Measurements from ENCODE around the gene TGM2.

DNA sequence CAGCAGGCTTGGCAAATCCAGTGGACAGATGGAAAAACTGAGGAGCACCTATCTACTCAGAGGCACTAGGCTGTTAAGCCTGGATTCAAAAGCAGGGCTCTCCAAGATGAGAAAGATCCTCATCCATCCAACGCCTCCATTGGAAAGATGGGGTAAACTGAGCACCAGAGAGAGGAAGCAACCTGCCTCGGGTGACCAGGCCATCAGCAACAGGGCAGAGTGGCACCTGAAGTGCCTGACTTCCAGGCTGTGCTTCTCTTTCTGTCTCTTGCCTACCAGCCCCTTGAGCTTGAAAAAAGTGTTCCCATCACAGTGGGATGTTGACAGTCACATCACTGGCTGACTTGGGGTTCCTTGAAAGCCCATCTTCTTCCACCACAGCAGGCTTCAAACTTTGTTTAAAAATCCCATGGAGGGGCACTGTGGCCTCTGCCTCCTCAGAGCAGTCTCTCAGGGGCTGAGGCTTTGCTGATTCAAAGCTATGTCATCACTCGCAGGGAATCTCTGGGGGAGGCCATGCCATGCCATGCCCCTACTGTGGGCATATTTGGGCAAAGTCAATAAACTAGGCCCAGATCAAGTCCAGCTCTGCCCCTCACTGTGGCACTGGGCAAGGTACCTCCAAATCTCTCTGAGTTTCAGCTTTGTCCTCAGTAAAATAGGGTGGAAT, 44.8 kb upstream of the TGM2 start:
- no peak for TF ChIP-seq BHLHE40 (IDR thresholded peaks at IDR 0.05; ENCODE audit: low read depth, low read length)
- TF ChIP-seq SMC3 (IDR thresholded peaks at IDR 0.05), result no peak
- TF ChIP-seq, protein P1, sequence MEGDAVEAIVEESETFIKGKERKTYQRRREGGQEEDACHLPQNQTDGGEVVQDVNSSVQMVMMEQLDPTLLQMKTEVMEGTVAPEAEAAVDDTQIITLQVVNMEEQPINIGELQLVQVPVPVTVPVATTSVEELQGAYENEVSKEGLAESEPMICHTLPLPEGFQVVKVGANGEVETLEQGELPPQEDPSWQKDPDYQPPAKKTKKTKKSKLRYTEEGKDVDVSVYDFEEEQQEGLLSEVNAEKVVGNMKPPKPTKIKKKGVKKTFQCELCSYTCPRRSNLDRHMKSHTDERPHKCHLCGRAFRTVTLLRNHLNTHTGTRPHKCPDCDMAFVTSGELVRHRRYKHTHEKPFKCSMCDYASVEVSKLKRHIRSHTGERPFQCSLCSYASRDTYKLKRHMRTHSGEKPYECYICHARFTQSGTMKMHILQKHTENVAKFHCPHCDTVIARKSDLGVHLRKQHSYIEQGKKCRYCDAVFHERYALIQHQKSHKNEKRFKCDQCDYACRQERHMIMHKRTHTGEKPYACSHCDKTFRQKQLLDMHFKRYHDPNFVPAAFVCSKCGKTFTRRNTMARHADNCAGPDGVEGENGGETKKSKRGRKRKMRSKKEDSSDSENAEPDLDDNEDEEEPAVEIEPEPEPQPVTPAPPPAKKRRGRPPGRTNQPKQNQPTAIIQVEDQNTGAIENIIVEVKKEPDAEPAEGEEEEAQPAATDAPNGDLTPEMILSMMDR (IDR thresholded peaks at IDR 0.05), result no peak
- TF ChIP-seq, protein P2, sequence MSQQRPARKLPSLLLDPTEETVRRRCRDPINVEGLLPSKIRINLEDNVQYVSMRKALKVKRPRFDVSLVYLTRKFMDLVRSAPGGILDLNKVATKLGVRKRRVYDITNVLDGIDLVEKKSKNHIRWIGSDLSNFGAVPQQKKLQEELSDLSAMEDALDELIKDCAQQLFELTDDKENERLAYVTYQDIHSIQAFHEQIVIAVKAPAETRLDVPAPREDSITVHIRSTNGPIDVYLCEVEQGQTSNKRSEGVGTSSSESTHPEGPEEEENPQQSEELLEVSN (IDR thresholded peaks at IDR 0.05; ENCODE audit: borderline replicate concordance, low read depth), result no peak
- no peak for TF ChIP-seq FOSB (CRISPR knock-in tag; IDR thresholded peaks at IDR 0.05)
- no peak for TF ChIP-seq NR3C1 (IDR thresholded peaks at IDR 0.05)
- no peak for TF ChIP-seq MAFK (IDR thresholded peaks at IDR 0.05; ENCODE audit: partially characterized antibody)
- TF ChIP-seq POLR2A (IDR thresholded peaks at IDR 0.05; ENCODE audit: low read length), result no peak
- TF ChIP-seq, protein P3, sequence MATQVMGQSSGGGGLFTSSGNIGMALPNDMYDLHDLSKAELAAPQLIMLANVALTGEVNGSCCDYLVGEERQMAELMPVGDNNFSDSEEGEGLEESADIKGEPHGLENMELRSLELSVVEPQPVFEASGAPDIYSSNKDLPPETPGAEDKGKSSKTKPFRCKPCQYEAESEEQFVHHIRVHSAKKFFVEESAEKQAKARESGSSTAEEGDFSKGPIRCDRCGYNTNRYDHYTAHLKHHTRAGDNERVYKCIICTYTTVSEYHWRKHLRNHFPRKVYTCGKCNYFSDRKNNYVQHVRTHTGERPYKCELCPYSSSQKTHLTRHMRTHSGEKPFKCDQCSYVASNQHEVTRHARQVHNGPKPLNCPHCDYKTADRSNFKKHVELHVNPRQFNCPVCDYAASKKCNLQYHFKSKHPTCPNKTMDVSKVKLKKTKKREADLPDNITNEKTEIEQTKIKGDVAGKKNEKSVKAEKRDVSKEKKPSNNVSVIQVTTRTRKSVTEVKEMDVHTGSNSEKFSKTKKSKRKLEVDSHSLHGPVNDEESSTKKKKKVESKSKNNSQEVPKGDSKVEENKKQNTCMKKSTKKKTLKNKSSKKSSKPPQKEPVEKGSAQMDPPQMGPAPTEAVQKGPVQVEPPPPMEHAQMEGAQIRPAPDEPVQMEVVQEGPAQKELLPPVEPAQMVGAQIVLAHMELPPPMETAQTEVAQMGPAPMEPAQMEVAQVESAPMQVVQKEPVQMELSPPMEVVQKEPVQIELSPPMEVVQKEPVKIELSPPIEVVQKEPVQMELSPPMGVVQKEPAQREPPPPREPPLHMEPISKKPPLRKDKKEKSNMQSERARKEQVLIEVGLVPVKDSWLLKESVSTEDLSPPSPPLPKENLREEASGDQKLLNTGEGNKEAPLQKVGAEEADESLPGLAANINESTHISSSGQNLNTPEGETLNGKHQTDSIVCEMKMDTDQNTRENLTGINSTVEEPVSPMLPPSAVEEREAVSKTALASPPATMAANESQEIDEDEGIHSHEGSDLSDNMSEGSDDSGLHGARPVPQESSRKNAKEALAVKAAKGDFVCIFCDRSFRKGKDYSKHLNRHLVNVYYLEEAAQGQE (IDR thresholded peaks at IDR 0.05), result no peak
- TF ChIP-seq PHF8 (IDR thresholded peaks at IDR 0.05; ENCODE audit: borderline replicate concordance, low read depth), result no peak
- TF ChIP-seq RAD21 (conservative IDR thresholded peaks at IDR 0.05 in 1 of 2, IDR thresholded peaks at IDR 0.05 in 1 of 2), result no peak
- TF ChIP-seq, protein P4, sequence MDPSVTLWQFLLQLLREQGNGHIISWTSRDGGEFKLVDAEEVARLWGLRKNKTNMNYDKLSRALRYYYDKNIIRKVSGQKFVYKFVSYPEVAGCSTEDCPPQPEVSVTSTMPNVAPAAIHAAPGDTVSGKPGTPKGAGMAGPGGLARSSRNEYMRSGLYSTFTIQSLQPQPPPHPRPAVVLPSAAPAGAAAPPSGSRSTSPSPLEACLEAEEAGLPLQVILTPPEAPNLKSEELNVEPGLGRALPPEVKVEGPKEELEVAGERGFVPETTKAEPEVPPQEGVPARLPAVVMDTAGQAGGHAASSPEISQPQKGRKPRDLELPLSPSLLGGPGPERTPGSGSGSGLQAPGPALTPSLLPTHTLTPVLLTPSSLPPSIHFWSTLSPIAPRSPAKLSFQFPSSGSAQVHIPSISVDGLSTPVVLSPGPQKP (IDR thresholded peaks at IDR 0.05; ENCODE audit: low read depth, low read length), result no peak
- no peak for TF ChIP-seq KDM5A (IDR thresholded peaks at IDR 0.05)
